CD8-positive, alpha-beta memory T cell (primary cell): ENCODE results near the gene GALNT10. TPM values are rescaled to one million over a fixed set of nuclear protein-coding genes. Genes with fewer than 3 reads are reported as not detected.

Experiments
- CTCF ChIA-PET: fragments of 350-600 bp; sonication (Branson Sonifier 250); formaldehyde crosslinking; loops from one replicate; lab custom pipeline; 2021; ENCODE audit warnings: antibody characterized with exemption; lab: Charles Lee
- POLR2A ChIA-PET: fragments of 350-600 bp; sonication (Branson Sonifier 250); formaldehyde crosslinking; loops from one replicate; lab custom pipeline; 2021; ENCODE audit warnings: antibody characterized with exemption; lab: Charles Lee
- DNase-seq, 5 donors: peaks; one replicate each; pipeline versions ENCODE4 v3.0.0 to v3.0.0-alpha.2; 2020 to 2022; ENCODE audit warnings: mixed read lengths in 1 of 5
- H3K27ac ChIP-seq: one replicate; pipeline ENCODE4 v1.7.0; 2013; ENCODE audit warnings: low read depth, mild to moderate bottlenecking, low read length, moderate library complexity
- H3K27me3 ChIP-seq: 2 replicates; pipeline ENCODE4 v1.7.0; 2013; ENCODE audit warnings: low read length, mild to moderate bottlenecking; ENCODE audit not compliant: insufficient read depth, poor library complexity, severe bottlenecking
- H3K36me3 ChIP-seq: 2 replicates; pipeline ENCODE4 v1.7.0; 2013; ENCODE audit warnings: mild to moderate bottlenecking, low read length, moderate library complexity; ENCODE audit not compliant: insufficient read depth
- H3K4me1 ChIP-seq: 2 replicates; pipeline ENCODE4 v1.7.0; 2013; ENCODE audit warnings: mild to moderate bottlenecking, low read length, moderate library complexity; ENCODE audit not compliant: insufficient read depth
- H3K4me3 ChIP-seq: 2 replicates; pipeline ENCODE4 v1.7.0; 2013; ENCODE audit warnings: mild to moderate bottlenecking, low read length
- H3K9me3 ChIP-seq: 2 replicates; pipeline ENCODE4 v1.7.0; 2013; ENCODE audit warnings: mild to moderate bottlenecking, low read length
- H3K27ac Mint-ChIP-seq, 8 donors: one replicate each; pipeline ENCODE4 v1.8.0; 2020 to 2021; ENCODE audit warnings: mixed read lengths in 8 of 8, mild to moderate bottlenecking in 6 of 8, inconsistent platforms in 3 of 8, moderate library complexity in 3 of 8
- H3K27me3 Mint-ChIP-seq, 2 donors: one replicate each; pipeline ENCODE4 v1.8.0; 2020 to 2021; ENCODE audit warnings: mixed read lengths in 2 of 2, mild to moderate bottlenecking in 1 of 2, moderate library complexity in 1 of 2
- H3K36me3 Mint-ChIP-seq, 3 donors: one replicate each; pipeline ENCODE4 v1.8.0; 2020 to 2021; ENCODE audit warnings: mixed read lengths in 3 of 3, inconsistent platforms in 1 of 3, mild to moderate bottlenecking in 1 of 3
- H3K4me1 Mint-ChIP-seq, 3 donors: one replicate each; pipeline ENCODE4 v1.8.0; 2020 to 2021; ENCODE audit warnings: mixed read lengths in 3 of 3, inconsistent platforms in 1 of 3, mild to moderate bottlenecking in 1 of 3
- H3K4me3 Mint-ChIP-seq, 7 donors: one replicate each; pipeline ENCODE4 v1.8.0; 2020 to 2021; ENCODE audit warnings: mixed read lengths in 7 of 7, mild to moderate bottlenecking in 6 of 7, moderate library complexity in 4 of 7, inconsistent platforms in 2 of 7
- H3K9me3 Mint-ChIP-seq, 5 donors: one replicate each; pipeline ENCODE4 v1.8.0; 2020 to 2022; ENCODE audit warnings: mixed read lengths in 5 of 5, mild to moderate bottlenecking in 3 of 5, moderate library complexity in 2 of 5, inconsistent platforms in 1 of 5
- polyA plus RNA-seq: library from polyadenylated mRNA; unstranded; fragments of 300-500 nt; fragmentation: Illumina TruSeq; gene quantifications from one replicate; pipeline ENCODE4 v1.2.3, GENCODE V29; 2021
- total RNA-seq, 2 experiments: library from RNA; stranded (reverse); gene quantifications; one replicate each; pipeline ENCODE4 v1.2.3, GENCODE V29; 2021

GALNT10 gene
- total and polyA plus RNA-seq, 3 experiments from 2014 or later: 27.6 to 32.1 (median 28.0) TPM

GRCh38 chr5:154308443-154309370 is 118.2 kb downstream of the GALNT10 start:
- no peaks in the 10 kb centered on the region for H3K27me3 ChIP-seq
- H3K27ac Mint-ChIP-seq: peak overlapping the region in 6 of 8 donors; percentile 0 to 89 (median 53)
- peak overlapping the region in 1 of 7 donors; percentile 39 for H3K4me3 Mint-ChIP-seq
- CTCF ChIA-PET: interaction anchor here (0.9 kb wide), 1 partner anchor 111 kb away, joined by 3 read pairs; no protein-coding TSS in a partner anchor
- no peak overlapping the region for H3K27ac ChIP-seq
- no peaks in the 10 kb centered on the region for H3K27me3 Mint-ChIP-seq
- no peak overlapping the region for H3K4me3 ChIP-seq
- no peaks in the 10 kb centered on the region for H3K4me1 ChIP-seq
- H3K36me3 ChIP-seq: no peaks in the 10 kb centered on the region
- POLR2A ChIA-PET: no interaction called here
- H3K9me3 ChIP-seq: peaks cover under 1% of the 10 kb centered on the region
- H3K36me3 Mint-ChIP-seq: peaks cover 21 to 30% (median 30%) of the 10 kb centered on the region in 3 donors
- no peak for DNase-seq
- H3K4me1 Mint-ChIP-seq: peaks cover 26 to 34% (median 26%) of the 10 kb centered on the region in 3 donors
- H3K9me3 Mint-ChIP-seq: peaks cover 0 to 9% (median 5%) of the 10 kb centered on the region in 5 donors

DNA sequence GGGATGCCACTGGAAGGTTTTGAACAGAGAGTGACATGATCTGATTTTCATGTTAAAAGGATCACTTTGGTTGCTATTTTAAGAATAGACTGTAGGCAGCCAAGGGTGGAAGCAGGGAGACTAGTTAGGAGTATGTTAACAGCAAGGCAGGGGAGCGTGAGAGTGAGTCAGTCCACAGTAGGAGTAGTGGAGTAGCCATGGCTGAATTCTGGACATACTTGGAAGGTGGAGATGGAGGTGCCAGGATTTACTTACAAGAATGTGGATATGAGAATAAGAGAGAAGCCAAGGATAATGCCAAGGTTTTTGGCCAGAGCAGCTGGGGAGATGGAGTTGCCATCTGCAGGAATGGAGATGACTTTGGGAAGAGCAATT is 118.8 kb downstream of the GALNT10 start:
- peak overlapping the region in 6 of 8 donors; percentile 0 to 88 (median 58) for H3K27ac Mint-ChIP-seq
- DNase-seq: no peak
- H3K9me3 Mint-ChIP-seq: peaks cover 0 to 4% (median 3%) of the 10 kb centered on the region in 5 donors
- H3K9me3 ChIP-seq: no peaks in the 10 kb centered on the region
- H3K27ac ChIP-seq: no peak overlapping the region
- no peak overlapping the region for H3K4me3 ChIP-seq
- no peaks in the 10 kb centered on the region for H3K27me3 ChIP-seq
- ChIA-PET CTCF (no interaction called here), POLR2A (no interaction called here)
- no peaks in the 10 kb centered on the region for H3K36me3 ChIP-seq
- H3K4me1 ChIP-seq: no peaks in the 10 kb centered on the region
- H3K27me3 Mint-ChIP-seq: no peaks in the 10 kb centered on the region
- peaks cover 16 to 24% (median 24%) of the 10 kb centered on the region in 3 donors for H3K36me3 Mint-ChIP-seq
- H3K4me1 Mint-ChIP-seq: peaks cover 26 to 34% (median 26%) of the 10 kb centered on the region in 3 donors
- H3K4me3 Mint-ChIP-seq: peak overlapping the region in 1 of 7 donors; percentile 2

- no peaks in the 10 kb centered on the region for H3K9me3 ChIP-seq
- Mint-ChIP-seq H3K27ac (peak overlapping the region in 6 of 8 donors; percentile 2 to 88 (median 60)), H3K4me3 (peak overlapping the region in 2 of 7 donors; percentile 11 to 13), H3K36me3 (peaks cover 13 to 21% (median 19%) of the 10 kb centered on the region in 3 donors), H3K9me3 (peaks cover 0 to 3% (median 0%) of the 10 kb centered on the region in 5 donors), H3K4me1 (peaks cover 26 to 34% (median 26%) of the 10 kb centered on the region in 3 donors), H3K27me3 (no peaks in the 10 kb centered on the region)
- H3K27ac ChIP-seq: no peak overlapping the region
- ChIA-PET CTCF (no interaction called here), POLR2A (no interaction called here)
- DNase-seq: no peak
- H3K4me3 ChIP-seq: no peak overlapping the region
- H3K4me1 ChIP-seq: no peaks in the 10 kb centered on the region
- no peaks in the 10 kb centered on the region for H3K27me3 ChIP-seq
- no peaks in the 10 kb centered on the region for H3K36me3 ChIP-seq
Measured at GRCh38 chr5:154309805-154310204, 119.3 kb downstream of the GALNT10 start.

DNA sequence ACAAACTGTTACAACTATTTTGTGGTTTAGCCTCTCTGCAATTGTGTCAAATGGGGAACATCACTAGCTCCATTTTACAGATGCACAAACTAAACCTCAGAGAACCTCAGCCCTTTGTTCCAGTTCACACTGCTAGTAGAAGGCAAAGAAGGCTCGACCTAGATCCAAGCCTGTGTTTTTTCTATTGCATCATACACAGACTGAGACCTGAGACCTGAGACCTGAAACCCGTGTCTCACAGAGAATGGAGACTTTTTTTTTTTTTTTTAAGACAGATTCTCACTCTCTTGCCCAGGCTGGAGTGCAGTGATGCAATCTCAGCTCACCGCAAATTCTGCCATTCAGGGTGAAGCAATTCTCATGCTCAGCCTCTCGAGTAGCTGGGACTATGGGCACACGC is 120.8 kb downstream of the GALNT10 start:
- Mint-ChIP-seq H3K36me3 (peaks cover 8 to 18% (median 10%) of the 10 kb centered on the region in 3 donors), H3K27ac (peak overlapping the region in 5 of 8 donors; percentile 29 to 76 (median 66)), H3K4me3 (peak overlapping the region in 2 of 7 donors; percentile 15 to 74), H3K4me1 (peaks cover 26 to 38% (median 26%) of the 10 kb centered on the region in 3 donors), H3K9me3 (no peaks in the 10 kb centered on the region), H3K27me3 (no peaks in the 10 kb centered on the region)
- H3K4me1 ChIP-seq: no peaks in the 10 kb centered on the region
- CTCF ChIA-PET: no interaction called here
- no peaks in the 10 kb centered on the region for H3K36me3 ChIP-seq
- DNase-seq: peak in 1 of 5 donors; percentile 37
- POLR2A ChIA-PET: no interaction called here
- no peak overlapping the region for H3K27ac ChIP-seq
- H3K4me3 ChIP-seq: no peak overlapping the region
- no peaks in the 10 kb centered on the region for H3K9me3 ChIP-seq
- no peaks in the 10 kb centered on the region for H3K27me3 ChIP-seq

DNA sequence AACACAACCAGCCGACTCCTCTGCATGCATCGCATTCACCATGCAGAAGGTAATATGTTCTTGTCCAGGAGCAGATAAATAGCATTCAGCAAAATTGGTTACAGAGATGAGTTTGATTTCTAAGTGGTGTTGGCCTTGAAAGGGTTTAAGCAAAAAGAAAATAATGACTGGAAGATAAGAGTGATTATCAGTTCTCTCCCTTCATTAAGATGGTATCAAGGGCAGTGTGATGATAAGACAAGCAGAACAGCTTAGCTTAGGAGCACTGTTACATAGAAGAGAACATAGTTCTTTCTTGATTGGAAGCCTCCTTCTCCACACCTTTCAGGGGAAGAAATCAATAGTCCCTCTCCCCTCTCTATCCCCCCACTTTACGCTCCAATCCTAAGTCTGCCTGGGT is 121.5 kb downstream of the GALNT10 start:
- no peaks in the 10 kb centered on the region for H3K27me3 Mint-ChIP-seq
- POLR2A ChIA-PET: no interaction called here
- H3K27ac Mint-ChIP-seq: peak overlapping the region in 3 of 8 donors; percentile 22 to 58 (median 43)
- peak overlapping the region in 1 of 7 donors; percentile 56 for H3K4me3 Mint-ChIP-seq
- Histone ChIP-seq H3K9me3 (no peaks in the 10 kb centered on the region), H3K4me1 (no peaks in the 10 kb centered on the region), H3K4me3 (no peak overlapping the region), H3K36me3 (no peaks in the 10 kb centered on the region), H3K27ac (no peak overlapping the region), H3K27me3 (no peaks in the 10 kb centered on the region)
- no peak for DNase-seq
- CTCF ChIA-PET: interaction anchor here (1.5 kb wide), 1 partner anchor 93 kb away, joined by 4 read pairs; no protein-coding TSS in a partner anchor
- peaks cover 26 to 38% (median 27%) of the 10 kb centered on the region in 3 donors for H3K4me1 Mint-ChIP-seq
- H3K9me3 Mint-ChIP-seq: no peaks in the 10 kb centered on the region
- H3K36me3 Mint-ChIP-seq: peaks cover 4 to 17% (median 5%) of the 10 kb centered on the region in 3 donors

- H3K27ac ChIP-seq: no peak overlapping the region
- peaks cover 3 to 17% (median 5%) of the 10 kb centered on the region in 3 donors for H3K36me3 Mint-ChIP-seq
- no peak for DNase-seq
- CTCF ChIA-PET: interaction anchor here (0.8 to 1.5 kb wide), 2 partner anchors 15 to 92 kb away, joined by 3 to 4 read pairs; no protein-coding TSS in a partner anchor
- H3K27me3 Mint-ChIP-seq: no peaks in the 10 kb centered on the region
- no peak overlapping the region for H3K4me3 Mint-ChIP-seq
- H3K4me1 ChIP-seq: no peaks in the 10 kb centered on the region
- no peaks in the 10 kb centered on the region for H3K9me3 Mint-ChIP-seq
- H3K36me3 ChIP-seq: no peaks in the 10 kb centered on the region
- H3K27me3 ChIP-seq: no peaks in the 10 kb centered on the region
- no peaks in the 10 kb centered on the region for H3K9me3 ChIP-seq
- POLR2A ChIA-PET: no interaction called here
- peak overlapping the region in 1 of 8 donors; percentile 52 for H3K27ac Mint-ChIP-seq
- H3K4me3 ChIP-seq: no peak overlapping the region
- H3K4me1 Mint-ChIP-seq: peaks cover 26 to 38% (median 27%) of the 10 kb centered on the region in 3 donors
Measured at GRCh38 chr5:154312576-154312975, 122.0 kb downstream of the GALNT10 start.

GRCh38 chr5:154313360-154314017 is 123.0 kb downstream of the GALNT10 start:
- no peaks in the 10 kb centered on the region for H3K27me3 Mint-ChIP-seq
- H3K4me1 Mint-ChIP-seq: peaks cover 26 to 35% (median 27%) of the 10 kb centered on the region in 3 donors
- Histone ChIP-seq H3K27ac (no peak overlapping the region), H3K4me1 (no peaks in the 10 kb centered on the region), H3K4me3 (no peak overlapping the region), H3K36me3 (no peaks in the 10 kb centered on the region), H3K9me3 (no peaks in the 10 kb centered on the region), H3K27me3 (no peaks in the 10 kb centered on the region)
- H3K4me3 Mint-ChIP-seq: no peak overlapping the region
- ChIA-PET CTCF (interaction anchor here (0.8 to 1.5 kb wide), 2 partner anchors 16 to 92 kb away, joined by 3 to 4 read pairs; no protein-coding TSS in a partner anchor), POLR2A (interaction anchor here (0.6 kb wide), 1 partner anchor 9 kb away, joined by 3 read pairs; no protein-coding TSS in a partner anchor)
- peak overlapping the region in 1 of 8 donors; percentile 18 for H3K27ac Mint-ChIP-seq
- H3K9me3 Mint-ChIP-seq: no peaks in the 10 kb centered on the region
- peaks cover 3 to 21% (median 5%) of the 10 kb centered on the region in 3 donors for H3K36me3 Mint-ChIP-seq
- no peak for DNase-seq
